Liver (tissue), 9 donors: ENCODE results near the gene USP11. TPM values are rescaled to one million over a fixed set of nuclear protein-coding genes. Genes with fewer than 3 reads are reported as not detected.

Experiments
- DNase-seq: peaks from one replicate; pipeline ENCODE4 v3.0.0-alpha.2; 2017; ENCODE audit warnings: low spot score
- H3K27ac ChIP-seq, 2 donors: one replicate each; pipeline ENCODE4 v1.7.0; 2013; ENCODE audit warnings: inconsistent platforms in 2 of 2, low read length in 2 of 2, control low read depth in 1 of 2, low read depth in 1 of 2, mild to moderate bottlenecking in 1 of 2
- H3K27me3 ChIP-seq, 4 donors: one replicate each; pipeline versions ENCODE4 v1.6.1 to v1.7.0; 2013; ENCODE audit warnings: low read length in 3 of 4, inconsistent platforms in 1 of 4, mild to moderate bottlenecking in 1 of 4, moderate library complexity in 1 of 4; ENCODE audit not compliant: control insufficient read depth in 4 of 4, insufficient read depth in 4 of 4
- H3K36me3 ChIP-seq, 4 donors: one replicate each; pipeline versions ENCODE4 v1.6.1 to v1.7.0; 2013; ENCODE audit warnings: low read length in 3 of 4, mild to moderate bottlenecking in 3 of 4, low read depth in 1 of 4, moderate library complexity in 1 of 4; ENCODE audit not compliant: control insufficient read depth in 4 of 4, insufficient read depth in 3 of 4
- H3K4me1 ChIP-seq, 4 donors: one replicate each; pipeline versions ENCODE4 v1.6.1 to v1.7.0; 2013; ENCODE audit warnings: low read length in 3 of 4, mild to moderate bottlenecking in 3 of 4, moderate library complexity in 1 of 4; ENCODE audit not compliant: control insufficient read depth in 4 of 4, insufficient read depth in 4 of 4
- H3K4me3 ChIP-seq, 3 donors: one replicate each; pipeline versions ENCODE4 v1.6.1 to v1.7.0; 2013; ENCODE audit warnings: low read length in 3 of 3, control low read depth in 1 of 3, low read depth in 1 of 3, mild to moderate bottlenecking in 1 of 3
- H3K9ac ChIP-seq, 2 donors: one replicate each; pipeline ENCODE4 v1.7.0; 2013; ENCODE audit warnings: low read length in 2 of 2, mild to moderate bottlenecking in 2 of 2, moderate library complexity in 2 of 2, control low read depth in 1 of 2, low read depth in 1 of 2
- H3K9me3 ChIP-seq, 4 donors: one replicate each; pipeline versions ENCODE4 v1.6.1 to v1.7.0; 2013; ENCODE audit warnings: low read length in 3 of 4; ENCODE audit not compliant: control insufficient read depth in 4 of 4
- FOXA1 ChIP-seq: IDR thresholded peaks from 2 replicates; pipeline ENCODE4 v1.6.1; 2016; ENCODE audit warnings: antibody characterized with exemption
- FOXA2 ChIP-seq: IDR thresholded peaks from 2 replicates; pipeline ENCODE4 v1.6.1; 2016; ENCODE audit warnings: antibody characterized with exemption
- HNF4A ChIP-seq, 2 donors: conservative IDR thresholded peaks; 2 replicates each; pipeline ENCODE4 v1.6.1; 2016; ENCODE audit warnings: antibody characterized with exemption in 2 of 2, mild to moderate bottlenecking in 2 of 2
- HNF4G ChIP-seq: IDR thresholded peaks from 2 replicates; pipeline ENCODE4 v1.6.1; 2016; ENCODE audit warnings: antibody characterized with exemption
- JUND ChIP-seq, 2 donors: IDR thresholded peaks; 2 replicates each; pipeline ENCODE4 v1.6.1; 2016; ENCODE audit warnings: antibody characterized with exemption in 2 of 2
- MAX ChIP-seq: IDR thresholded peaks from 2 replicates; pipeline ENCODE4 v1.6.1; 2016; ENCODE audit warnings: antibody characterized with exemption
- NR2F2 ChIP-seq: IDR thresholded peaks from 2 replicates; pipeline ENCODE4 v1.6.1; 2016; ENCODE audit warnings: antibody characterized with exemption
- RAD21 ChIP-seq, 2 donors: IDR thresholded peaks; 2 replicates each; pipeline ENCODE4 v1.6.1; 2016; ENCODE audit warnings: antibody characterized with exemption in 2 of 2, mild to moderate bottlenecking in 2 of 2
- REST ChIP-seq: IDR thresholded peaks from 2 replicates; pipeline ENCODE4 v1.6.1; 2016; ENCODE audit warnings: antibody characterized with exemption, mild to moderate bottlenecking
- RXRA ChIP-seq, 2 donors: IDR thresholded peaks; 2 replicates each; pipeline ENCODE4 v1.6.1; 2017 to 2018; ENCODE audit warnings: antibody characterized with exemption in 2 of 2, mild to moderate bottlenecking in 1 of 2
- SP1 ChIP-seq: IDR thresholded peaks from 2 replicates; pipeline ENCODE4 v1.6.1; 2018; ENCODE audit warnings: antibody characterized with exemption, mild to moderate bottlenecking
- TAF1 ChIP-seq: conservative IDR thresholded peaks from 2 replicates; pipeline ENCODE4 v1.6.1; 2016; ENCODE audit warnings: antibody characterized with exemption, mild to moderate bottlenecking
- YY1 ChIP-seq: IDR thresholded peaks from 2 replicates; pipeline ENCODE4 v1.6.1; 2016; ENCODE audit warnings: antibody characterized with exemption, mild to moderate bottlenecking
- WGBS: extraction: QIAGEN DNeasy Blood & Tissue Kit; methylation state at CpG from one replicate; pipeline ENCODE4 v1.1.7; 2013; 5-methylcytosine and 5-hydroxymethylcytosine counted together
- polyA plus RNA-seq, 2 donors: library from polyadenylated mRNA; stranded (reverse) in 1 of 2; unstranded in 1 of 2; fragments of 200-250 nt in 1 of 2; fragments of >200 nt in 1 of 2; fragmentation: Nextera tagmentation in 1 of 2; extraction: Ambion mirVana in 1 of 2; gene quantifications; one replicate each; pipeline versions ENCODE4 v1.2.1 to v1.2.3, GENCODE V29; 2013 to 2015
- total RNA-seq, 2 donors: library from RNA; depleted of rRNA; stranded (reverse); fragments of >200 nt; gene quantifications; one replicate each; pipeline ENCODE4 v1.2.3, GENCODE V29; 2014
- TF ChIP-seq, protein P1 (sequence below): fragments of 150-350 bp; IDR thresholded peaks from 2 replicates; pipeline ENCODE4 v1.5.1; 2017; ENCODE audit warnings: improper control_type of control experiment, low read depth, low read length; ENCODE audit not compliant: missing input control
- TF ChIP-seq, protein P2 (sequence below): IDR thresholded peaks from 2 replicates; pipeline ENCODE4 v1.6.1; 2016; ENCODE audit warnings: antibody characterized with exemption
- TF ChIP-seq, protein P3 (sequence below): IDR thresholded peaks from 2 replicates; pipeline ENCODE4 v1.6.1; 2016; ENCODE audit warnings: antibody characterized with exemption
- donor health status: healthy.
- donor health status: healthy.
- donor health status: healthy.
- donor health status: healthy.
- donor health status: healthy.

The USP11 gene
- total and polyA plus RNA-seq, 4 donors: 9.6 to 24.3 (median 11.1) TPM

DNA sequence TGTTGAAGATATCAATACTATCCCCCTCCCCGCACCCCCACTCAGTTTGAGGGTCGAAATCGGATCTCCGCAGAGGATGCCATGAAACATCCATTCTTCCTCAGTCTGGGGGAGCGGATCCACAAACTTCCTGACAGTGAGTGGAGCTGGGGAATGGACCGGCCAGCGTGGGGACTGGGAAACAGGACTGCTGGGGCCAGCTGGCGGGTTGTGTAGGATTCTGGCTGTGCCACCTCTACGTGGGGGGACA, 5.5 kb upstream of the USP11 start:
- WGBS: 97% methylated on average over 9 of the region's 9 CpGs
- Histone ChIP-seq H3K4me3 (no peak overlapping the region), H3K36me3 (peaks cover 11 to 60% (median 29%) of the 10 kb centered on the region in 4 donors), H3K4me1 (peaks cover 0 to 1% (median 0%) of the 10 kb centered on the region in 4 donors), H3K9me3 (no peaks in the 10 kb centered on the region), H3K27ac (no peak overlapping the region), H3K27me3 (no peaks in the 10 kb centered on the region), H3K9ac (no peak overlapping the region)
- no peak for DNase-seq
- TF ChIP-seq, protein P1, sequence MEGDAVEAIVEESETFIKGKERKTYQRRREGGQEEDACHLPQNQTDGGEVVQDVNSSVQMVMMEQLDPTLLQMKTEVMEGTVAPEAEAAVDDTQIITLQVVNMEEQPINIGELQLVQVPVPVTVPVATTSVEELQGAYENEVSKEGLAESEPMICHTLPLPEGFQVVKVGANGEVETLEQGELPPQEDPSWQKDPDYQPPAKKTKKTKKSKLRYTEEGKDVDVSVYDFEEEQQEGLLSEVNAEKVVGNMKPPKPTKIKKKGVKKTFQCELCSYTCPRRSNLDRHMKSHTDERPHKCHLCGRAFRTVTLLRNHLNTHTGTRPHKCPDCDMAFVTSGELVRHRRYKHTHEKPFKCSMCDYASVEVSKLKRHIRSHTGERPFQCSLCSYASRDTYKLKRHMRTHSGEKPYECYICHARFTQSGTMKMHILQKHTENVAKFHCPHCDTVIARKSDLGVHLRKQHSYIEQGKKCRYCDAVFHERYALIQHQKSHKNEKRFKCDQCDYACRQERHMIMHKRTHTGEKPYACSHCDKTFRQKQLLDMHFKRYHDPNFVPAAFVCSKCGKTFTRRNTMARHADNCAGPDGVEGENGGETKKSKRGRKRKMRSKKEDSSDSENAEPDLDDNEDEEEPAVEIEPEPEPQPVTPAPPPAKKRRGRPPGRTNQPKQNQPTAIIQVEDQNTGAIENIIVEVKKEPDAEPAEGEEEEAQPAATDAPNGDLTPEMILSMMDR: no peak
- no peak for TF ChIP-seq MAX
- TF ChIP-seq TAF1: no peak
- no peak for TF ChIP-seq JUND (IDR thresholded peaks at IDR 0.05)
- no peak for TF ChIP-seq FOXA1
- no peak for TF ChIP-seq HNF4A (conservative IDR thresholded peaks at IDR 0.05)
- no peak for TF ChIP-seq SP1
- TF ChIP-seq, protein P2, sequence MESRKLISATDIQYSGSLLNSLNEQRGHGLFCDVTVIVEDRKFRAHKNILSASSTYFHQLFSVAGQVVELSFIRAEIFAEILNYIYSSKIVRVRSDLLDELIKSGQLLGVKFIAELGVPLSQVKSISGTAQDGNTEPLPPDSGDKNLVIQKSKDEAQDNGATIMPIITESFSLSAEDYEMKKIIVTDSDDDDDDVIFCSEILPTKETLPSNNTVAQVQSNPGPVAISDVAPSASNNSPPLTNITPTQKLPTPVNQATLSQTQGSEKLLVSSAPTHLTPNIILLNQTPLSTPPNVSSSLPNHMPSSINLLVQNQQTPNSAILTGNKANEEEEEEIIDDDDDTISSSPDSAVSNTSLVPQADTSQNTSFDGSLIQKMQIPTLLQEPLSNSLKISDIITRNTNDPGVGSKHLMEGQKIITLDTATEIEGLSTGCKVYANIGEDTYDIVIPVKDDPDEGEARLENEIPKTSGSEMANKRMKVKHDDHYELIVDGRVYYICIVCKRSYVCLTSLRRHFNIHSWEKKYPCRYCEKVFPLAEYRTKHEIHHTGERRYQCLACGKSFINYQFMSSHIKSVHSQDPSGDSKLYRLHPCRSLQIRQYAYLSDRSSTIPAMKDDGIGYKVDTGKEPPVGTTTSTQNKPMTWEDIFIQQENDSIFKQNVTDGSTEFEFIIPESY: no peak
- TF ChIP-seq RXRA (IDR thresholded peaks at IDR 0.05): no peak
- TF ChIP-seq YY1: no peak
- no peak for TF ChIP-seq FOXA2
- TF ChIP-seq RAD21 (IDR thresholded peaks at IDR 0.05): no peak
- TF ChIP-seq, protein P3, sequence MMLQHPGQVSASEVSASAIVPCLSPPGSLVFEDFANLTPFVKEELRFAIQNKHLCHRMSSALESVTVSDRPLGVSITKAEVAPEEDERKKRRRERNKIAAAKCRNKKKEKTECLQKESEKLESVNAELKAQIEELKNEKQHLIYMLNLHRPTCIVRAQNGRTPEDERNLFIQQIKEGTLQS: no peak
- TF ChIP-seq HNF4G: no peak
- no peak for TF ChIP-seq REST
- no peak for TF ChIP-seq NR2F2

- Histone ChIP-seq H3K27me3 (no peaks in the 10 kb centered on the region), H3K4me1 (peaks cover 0 to 7% (median 0%) of the 10 kb centered on the region in 4 donors), H3K9me3 (no peaks in the 10 kb centered on the region), H3K36me3 (peaks cover 8 to 52% (median 29%) of the 10 kb centered on the region in 4 donors), H3K9ac (no peak overlapping the region), H3K27ac (no peak overlapping the region), H3K4me3 (no peak overlapping the region)
- TF ChIP-seq JUND (IDR thresholded peaks at IDR 0.05) (no peak), TAF1 (no peak), HNF4G (no peak), YY1 (no peak), MAX (no peak), FOXA2 (no peak), FOXA1 (no peak), SP1 (no peak)
- TF ChIP-seq, protein P1: no peak
- no peak for DNase-seq
- WGBS: 94% methylated on average over 12 of the region's 12 CpGs
These were observed 4.1 kb upstream of the USP11 start for GRCh38 chrX:47228550-47229270.
